Natural killer cell (primary cell): ENCODE measurements around the gene S100A14. TPM values are rescaled to one million over a fixed set of nuclear protein-coding genes. Genes with fewer than 3 reads are reported as not detected.
A peak's percentile ranks its signal among the peaks of the same experiment; 100 is the strongest.

ENCODE experiments used
- ATAC-seq, 3 donors: fragments of 150-1000 bp in 2 of 3; fragments of 200-7000 bp in 1 of 3; cut with Tn5 transposase; 1 replicate in 1 of 3; 2 replicates in 2 of 3; pipeline ENCODE4 v1.10.0; 2021; ENCODE audit warnings: mild to moderate bottlenecking in 2 of 3, moderate library complexity in 2 of 3
- DNase-seq, 2 donors: peaks; one replicate each; pipeline versions ENCODE4 v3.0.0 to v3.0.0-alpha.2; 2013 to 2021; ENCODE audit warnings: mixed read lengths in 1 of 2
- H3K27ac ChIP-seq: one replicate; pipeline ENCODE4 v1.5.1; 2013; ENCODE audit warnings: mild to moderate bottlenecking, low read length
- H3K27me3 ChIP-seq: one replicate; pipeline ENCODE4 v1.6.1; 2013; ENCODE audit warnings: low read length; ENCODE audit not compliant: control insufficient read depth, insufficient read depth
- H3K36me3 ChIP-seq: one replicate; pipeline ENCODE4 v1.6.1; 2013; ENCODE audit warnings: low read length; ENCODE audit not compliant: control insufficient read depth, insufficient read depth
- H3K4me1 ChIP-seq: one replicate; pipeline ENCODE4 v1.6.1; 2013; ENCODE audit warnings: low read length; ENCODE audit not compliant: control insufficient read depth, insufficient read depth
- H3K4me3 ChIP-seq: one replicate; pipeline ENCODE4 v1.5.1; 2013; ENCODE audit warnings: low read length
- H3K9me3 ChIP-seq: one replicate; pipeline ENCODE4 v1.6.1; 2013; ENCODE audit warnings: low read length; ENCODE audit not compliant: control insufficient read depth, insufficient read depth
- H3K27ac Mint-ChIP-seq, 2 donors: one replicate each; pipeline ENCODE4 v1.8.0; 2022; ENCODE audit warnings: mild to moderate bottlenecking in 2 of 2, mixed read lengths in 2 of 2, moderate library complexity in 1 of 2
- H3K27me3 Mint-ChIP-seq, 2 donors: one replicate each; pipeline ENCODE4 v1.8.0; 2022; ENCODE audit warnings: low read depth in 2 of 2, mixed read lengths in 2 of 2
- H3K36me3 Mint-ChIP-seq: one replicate; pipeline ENCODE4 v1.8.0; 2022; ENCODE audit warnings: mixed read lengths
- H3K4me1 Mint-ChIP-seq, 2 donors: one replicate each; pipeline ENCODE4 v1.8.0; 2022; ENCODE audit warnings: mixed read lengths in 2 of 2
- H3K4me3 Mint-ChIP-seq: one replicate; pipeline ENCODE4 v1.8.0; 2022; ENCODE audit warnings: mild to moderate bottlenecking, moderate library complexity, mixed read lengths
- H3K9me3 Mint-ChIP-seq, 2 donors: one replicate each; pipeline ENCODE4 v1.8.0; 2022; ENCODE audit warnings: mixed read lengths in 2 of 2
- WGBS: methylation state at CpG from one replicate; pipeline ENCODE4 v1.1.7; 2013; ENCODE audit warnings: missing lambda C conversion rate; ENCODE audit not compliant: insufficient coverage; 5-methylcytosine and 5-hydroxymethylcytosine counted together
- intact Hi-C: fragments of 100-400 bp; cut with micrococcal nuclease; formaldehyde crosslinking; loops from one replicate; pipeline ENCODE4 v1.14.2; 2022
- total RNA-seq, 4 donors: library from RNA; stranded (reverse); fragments of 120-200 nt in 1 of 4; gene quantifications; one replicate each; pipeline versions ENCODE4 v1.2.3 to v1.2.4, GENCODE V29; 2013 to 2022
- TF ChIP-seq, protein P1 (sequence below): fragments of 200-600 bp; IDR thresholded peaks from one replicate; pipeline ENCODE4 v1.8.0; 2022; ENCODE audit warnings: antibody characterized with exemption

S100A14 gene
- total RNA-seq, 3 donors from 2014 or later (not counting 1 experiment from before 2014, with no cell fraction given), result not detected

DNA sequence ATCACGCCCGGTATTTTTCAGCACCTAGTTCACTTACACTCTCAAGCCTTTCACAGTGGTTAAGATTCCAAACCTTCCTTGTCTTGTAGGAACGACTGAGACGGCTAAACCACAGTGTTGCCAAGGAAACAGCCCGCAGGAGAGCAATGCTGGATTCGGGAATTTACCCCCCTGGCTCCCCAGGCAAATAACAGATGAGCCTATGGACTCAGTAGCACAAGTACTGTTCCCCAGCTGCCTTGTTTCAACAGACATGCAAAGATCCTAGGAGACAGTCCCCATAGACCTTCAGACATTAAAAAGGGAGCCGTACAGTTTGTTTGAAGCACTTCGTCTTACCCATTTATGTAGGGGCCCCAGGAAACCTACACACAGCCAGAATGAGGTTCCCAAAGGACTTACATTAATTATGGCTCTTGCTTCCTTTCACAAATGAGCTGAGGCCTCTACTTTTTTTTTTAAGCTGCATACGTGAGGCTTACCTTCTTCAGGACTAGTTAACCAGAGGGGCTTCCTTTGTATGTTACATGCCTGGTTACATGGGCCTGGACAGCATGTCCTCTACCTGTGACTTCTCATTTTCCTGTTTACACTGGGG is 45.1 kb upstream of the S100A14 start:
- intact Hi-C loops, result no loop called here
- 87% methylated on average over 9 of the region's 9 CpGs for WGBS
- H3K4me1 Mint-ChIP-seq, result peaks cover 7 to 13% of the 10 kb centered on the region in 2 donors
- no peaks in the 10 kb centered on the region for H3K27me3 Mint-ChIP-seq
- H3K27ac Mint-ChIP-seq, result peak overlapping the region; percentile 20 to 67
- no peaks in the 10 kb centered on the region for H3K36me3 Mint-ChIP-seq
- ATAC-seq, result no peak
- H3K4me3 Mint-ChIP-seq, result peak overlapping the region; percentile 74
- TF ChIP-seq, protein P1, sequence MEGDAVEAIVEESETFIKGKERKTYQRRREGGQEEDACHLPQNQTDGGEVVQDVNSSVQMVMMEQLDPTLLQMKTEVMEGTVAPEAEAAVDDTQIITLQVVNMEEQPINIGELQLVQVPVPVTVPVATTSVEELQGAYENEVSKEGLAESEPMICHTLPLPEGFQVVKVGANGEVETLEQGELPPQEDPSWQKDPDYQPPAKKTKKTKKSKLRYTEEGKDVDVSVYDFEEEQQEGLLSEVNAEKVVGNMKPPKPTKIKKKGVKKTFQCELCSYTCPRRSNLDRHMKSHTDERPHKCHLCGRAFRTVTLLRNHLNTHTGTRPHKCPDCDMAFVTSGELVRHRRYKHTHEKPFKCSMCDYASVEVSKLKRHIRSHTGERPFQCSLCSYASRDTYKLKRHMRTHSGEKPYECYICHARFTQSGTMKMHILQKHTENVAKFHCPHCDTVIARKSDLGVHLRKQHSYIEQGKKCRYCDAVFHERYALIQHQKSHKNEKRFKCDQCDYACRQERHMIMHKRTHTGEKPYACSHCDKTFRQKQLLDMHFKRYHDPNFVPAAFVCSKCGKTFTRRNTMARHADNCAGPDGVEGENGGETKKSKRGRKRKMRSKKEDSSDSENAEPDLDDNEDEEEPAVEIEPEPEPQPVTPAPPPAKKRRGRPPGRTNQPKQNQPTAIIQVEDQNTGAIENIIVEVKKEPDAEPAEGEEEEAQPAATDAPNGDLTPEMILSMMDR, result no peak
- DNase-seq, result no peak
- peaks cover 18% of the 10 kb centered on the region for H3K4me1 ChIP-seq
- H3K36me3 ChIP-seq, result peaks cover 57% of the 10 kb centered on the region
- H3K27ac ChIP-seq, result no peak overlapping the region
- H3K9me3 ChIP-seq, result no peaks in the 10 kb centered on the region
- no peak overlapping the region for H3K4me3 ChIP-seq
- H3K9me3 Mint-ChIP-seq, result no peaks in the 10 kb centered on the region
- no peaks in the 10 kb centered on the region for H3K27me3 ChIP-seq

DNA sequence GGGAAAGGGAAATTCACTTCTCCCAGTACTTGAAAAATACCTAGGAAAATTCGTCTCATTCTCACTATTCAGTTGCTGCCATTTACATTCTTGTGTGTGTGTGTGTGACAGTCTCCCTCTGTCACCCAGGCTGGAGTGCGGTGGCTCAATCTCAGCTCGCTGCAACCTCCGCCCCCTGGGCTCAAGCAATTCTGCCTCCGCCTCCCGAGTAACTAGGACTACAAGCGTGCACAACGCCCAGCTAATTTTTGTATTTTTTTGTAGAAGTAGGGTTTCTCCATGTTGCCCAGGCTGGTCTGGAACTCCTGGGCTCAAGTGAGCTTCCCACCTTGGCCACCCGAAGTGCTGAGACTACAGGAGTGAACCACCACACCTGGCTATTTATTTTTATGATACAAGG is 43.5 kb upstream of the S100A14 start:
- Histone ChIP-seq H3K4me1 (peaks cover 18% of the 10 kb centered on the region), H3K9me3 (no peaks in the 10 kb centered on the region), H3K27ac (no peak overlapping the region), H3K4me3 (no peak overlapping the region), H3K27me3 (no peaks in the 10 kb centered on the region), H3K36me3 (peaks cover 42% of the 10 kb centered on the region)
- no peaks in the 10 kb centered on the region for H3K27me3 Mint-ChIP-seq
- TF ChIP-seq, protein P1, result no peak
- DNase-seq (no peak), ATAC-seq (no peak)
- peak overlapping the region; percentile 79 to 93 for H3K27ac Mint-ChIP-seq
- WGBS, result 96% methylated on average over 6 of the region's 9 CpGs
- no peaks in the 10 kb centered on the region for H3K36me3 Mint-ChIP-seq
- H3K4me1 Mint-ChIP-seq, result peaks cover 7 to 13% of the 10 kb centered on the region in 2 donors
- intact Hi-C loops, result no loop called here
- peak overlapping the region; percentile 92 for H3K4me3 Mint-ChIP-seq
- no peaks in the 10 kb centered on the region for H3K9me3 Mint-ChIP-seq

DNA sequence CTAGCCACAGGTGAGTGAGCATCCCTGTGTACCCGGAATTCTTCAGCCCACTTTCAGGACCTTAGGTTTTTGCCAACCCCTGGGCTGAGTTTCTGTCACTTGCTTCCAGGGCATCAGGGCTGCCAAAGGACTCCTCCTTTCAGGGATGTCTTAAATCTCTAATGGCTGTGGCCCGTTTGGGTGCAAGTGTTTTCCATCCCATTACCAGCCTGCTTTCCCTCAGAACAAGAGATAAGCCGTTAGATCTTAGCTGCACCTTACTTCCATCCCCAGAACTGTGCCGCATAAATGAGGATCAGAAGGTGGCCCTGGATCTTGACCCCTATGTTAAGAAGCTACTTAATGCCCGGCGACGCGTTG is 43.0 kb upstream of the S100A14 start:
- H3K27ac Mint-ChIP-seq, result peak overlapping the region; percentile 79 to 93
- Histone ChIP-seq H3K9me3 (no peaks in the 10 kb centered on the region), H3K27me3 (no peaks in the 10 kb centered on the region), H3K36me3 (peaks cover 37% of the 10 kb centered on the region), H3K27ac (peak overlapping the region; percentile 76), H3K4me3 (peak overlapping the region; percentile 73), H3K4me1 (peaks cover 18% of the 10 kb centered on the region)
- ATAC-seq, result no peak
- H3K4me3 Mint-ChIP-seq, result peak overlapping the region; percentile 92
- peaks cover 7 to 13% of the 10 kb centered on the region in 2 donors for H3K4me1 Mint-ChIP-seq
- H3K27me3 Mint-ChIP-seq, result no peaks in the 10 kb centered on the region
- TF ChIP-seq, protein P1, result no peak
- intact Hi-C loops, result no loop called here
- 58% methylated on average over 8 of the region's 8 CpGs for WGBS
- H3K36me3 Mint-ChIP-seq, result no peaks in the 10 kb centered on the region
- H3K9me3 Mint-ChIP-seq, result no peaks in the 10 kb centered on the region
- DNase-seq, result no peak
